H9 (cell line): Measurements from ENCODE around the gene FARSB. TPM values are rescaled to one million over a fixed set of nuclear protein-coding genes. Genes with fewer than 3 reads are reported as not detected.

Experiments used
- DNase-seq: peaks from one replicate; pipeline ENCODE4 v3.0.0-alpha.2; 2017
- H2AFZ ChIP-seq: one replicate; pipeline ENCODE4 v1.6.1; 2013; ENCODE audit warnings: mild to moderate bottlenecking, low read length, control low read depth, moderate library complexity
- H2AK5ac ChIP-seq: 2 replicates; pipeline ENCODE4 v1.6.1; 2013; ENCODE audit warnings: low read length, control low read depth, mixed read lengths; ENCODE audit not compliant: insufficient read length
- H2BK120ac ChIP-seq: one replicate; pipeline ENCODE4 v1.6.1; 2013; ENCODE audit warnings: low read depth, mild to moderate bottlenecking, low read length, control low read depth, inconsistent platforms; ENCODE audit not compliant: poor library complexity, severe bottlenecking
- H2BK12ac ChIP-seq: 2 replicates; pipeline ENCODE4 v1.6.1; 2013; ENCODE audit warnings: low read length, control low read depth, mixed read lengths, low read depth; ENCODE audit not compliant: insufficient read length
- H2BK15ac ChIP-seq: 2 replicates; pipeline ENCODE4 v1.6.1; 2013; ENCODE audit warnings: low read depth, low read length, control low read depth
- H2BK20ac ChIP-seq: one replicate; pipeline ENCODE4 v1.6.1; 2013; ENCODE audit warnings: low read depth, mild to moderate bottlenecking, low read length, control low read depth, inconsistent platforms; ENCODE audit not compliant: poor library complexity, severe bottlenecking
- H2BK5ac ChIP-seq: 2 replicates; pipeline ENCODE4 v1.6.1; 2013; ENCODE audit warnings: low read length, control low read depth, mixed read lengths; ENCODE audit not compliant: insufficient read length
- H3K14ac ChIP-seq: 2 replicates; pipeline ENCODE4 v1.6.1; 2013; ENCODE audit warnings: low read length, control low read depth; ENCODE audit not compliant: insufficient read depth
- H3K18ac ChIP-seq: 2 replicates; pipeline ENCODE4 v1.6.1; 2013; ENCODE audit warnings: low read depth, mild to moderate bottlenecking, mixed read lengths, low read length, control low read depth; ENCODE audit not compliant: insufficient read length
- H3K23ac ChIP-seq: 2 replicates; pipeline ENCODE4 v1.6.1; 2013; ENCODE audit warnings: low read length, control low read depth, mixed read lengths, low read depth; ENCODE audit not compliant: insufficient read length
- H3K23me2 ChIP-seq: 2 replicates; pipeline ENCODE4 v1.6.1; 2013; ENCODE audit warnings: low read depth, mild to moderate bottlenecking, mixed read lengths, low read length, control low read depth; ENCODE audit not compliant: insufficient read length, poor library complexity, severe bottlenecking
- H3K27ac ChIP-seq: 2 replicates; pipeline ENCODE4 v1.5.1; 2013; ENCODE audit warnings: low read length, control low read depth, mixed read lengths, low read depth; ENCODE audit not compliant: insufficient read length
- H3K27me3 ChIP-seq: 2 replicates; pipeline ENCODE4 v1.6.1; 2013; ENCODE audit warnings: low read length, control low read depth, inconsistent platforms; ENCODE audit not compliant: insufficient read depth
- H3K4ac ChIP-seq: 2 replicates; pipeline ENCODE4 v1.6.1; 2013; ENCODE audit warnings: low read depth, mild to moderate bottlenecking, control low read depth, inconsistent platforms, low read length, moderate library complexity
- H3K4me1 ChIP-seq: 2 replicates; pipeline ENCODE4 v1.6.1; 2013; ENCODE audit warnings: low read length, control low read depth, inconsistent platforms; ENCODE audit not compliant: insufficient read depth
- H3K4me2 ChIP-seq: 2 replicates; pipeline ENCODE4 v1.6.1; 2013; ENCODE audit warnings: low read length, control low read depth, mixed read lengths; ENCODE audit not compliant: insufficient read length, insufficient read depth
- H3K56ac ChIP-seq: 2 replicates; pipeline ENCODE4 v1.6.1; 2013; ENCODE audit warnings: low read depth, mild to moderate bottlenecking, mixed read lengths, low read length, control low read depth; ENCODE audit not compliant: insufficient read length
- H3K79me1 ChIP-seq: 2 replicates; pipeline ENCODE4 v1.6.1; 2013; ENCODE audit warnings: low read depth, mild to moderate bottlenecking, moderate library complexity, low read length, control low read depth, inconsistent platforms; ENCODE audit not compliant: insufficient read depth, poor library complexity, severe bottlenecking
- H3K79me2 ChIP-seq: 2 replicates; pipeline ENCODE4 v1.6.1; 2013; ENCODE audit warnings: low read length, control low read depth, inconsistent platforms; ENCODE audit not compliant: insufficient read depth
- H3K9ac ChIP-seq: 2 replicates; pipeline ENCODE4 v1.6.1; 2013; ENCODE audit warnings: low read length, control low read depth, mixed read lengths; ENCODE audit not compliant: insufficient read length; ENCODE audit errors: extremely low read depth
- H3K9me3 ChIP-seq: one replicate; pipeline ENCODE4 v1.6.1; 2013; ENCODE audit warnings: low read depth, low read length, inconsistent platforms; ENCODE audit not compliant: control insufficient read depth
- H3T11ph ChIP-seq: one replicate; pipeline ENCODE4 v1.6.1; 2013; ENCODE audit warnings: mild to moderate bottlenecking, low read length, control low read depth, inconsistent platforms
- H4K20me1 ChIP-seq: one replicate; pipeline ENCODE4 v1.6.1; 2013; ENCODE audit not compliant: control insufficient read depth, insufficient read length, insufficient read depth
- H4K5ac ChIP-seq: 2 replicates; pipeline ENCODE4 v1.6.1; 2013; ENCODE audit warnings: low read depth, mild to moderate bottlenecking, mixed read lengths, low read length, control low read depth; ENCODE audit not compliant: insufficient read length
- H4K8ac ChIP-seq: replicated peaks from 2 replicates; pipeline ENCODE4 v1.6.1; 2013; ENCODE audit warnings: low read length, control low read depth, mixed read lengths, low read depth; ENCODE audit not compliant: insufficient read length
- H4K91ac ChIP-seq: 2 replicates; pipeline ENCODE4 v1.6.1; 2013; ENCODE audit warnings: low read depth, mild to moderate bottlenecking, moderate library complexity, mixed read lengths, low read length, control low read depth; ENCODE audit not compliant: insufficient read length
- H3K27ac Mint-ChIP-seq, 3 experiments: 2 replicates in 2 of 3; 3 replicates in 1 of 3; pipeline ENCODE4 v1.8.0; 2020 to 2021; ENCODE audit warnings: mixed read lengths in 3 of 3, mild to moderate bottlenecking in 1 of 3, moderate library complexity in 1 of 3
- H3K27me3 Mint-ChIP-seq: 2 replicates; pipeline ENCODE4 v1.8.0; 2021; ENCODE audit warnings: low read depth, mild to moderate bottlenecking, moderate library complexity, mixed read lengths
- H3K36me3 Mint-ChIP-seq, 3 experiments: 2 replicates in 2 of 3; 3 replicates in 1 of 3; pipeline ENCODE4 v1.8.0; 2020 to 2021; ENCODE audit warnings: low read depth in 3 of 3, mixed read lengths in 3 of 3; ENCODE audit not compliant: insufficient read depth in 1 of 3
- H3K4me1 Mint-ChIP-seq, 2 experiments: 2 replicates each; pipeline ENCODE4 v1.8.0; 2020; ENCODE audit warnings: mixed read lengths in 2 of 2
- H3K4me3 Mint-ChIP-seq, 2 experiments: 2 replicates in 1 of 2; 3 replicates in 1 of 2; pipeline ENCODE4 v1.8.0; 2020 to 2021; ENCODE audit warnings: mild to moderate bottlenecking in 2 of 2, mixed read lengths in 2 of 2, moderate library complexity in 1 of 2
- H3K9me3 Mint-ChIP-seq, 2 experiments: 2 replicates in 1 of 2; 3 replicates in 1 of 2; pipeline ENCODE4 v1.8.0; 2020; ENCODE audit warnings: mild to moderate bottlenecking in 2 of 2, mixed read lengths in 2 of 2, moderate library complexity in 1 of 2
- WGBS: extraction: QIAGEN DNeasy Blood & Tissue Kit; methylation state at CpG from one replicate; pipeline ENCODE4 v1.1.7; 2013; ENCODE audit warnings: missing lambda C conversion rate, low lambda C conversion rate, mixed read lengths; ENCODE audit not compliant: insufficient read length; ENCODE audit errors: extremely low coverage; 5-methylcytosine and 5-hydroxymethylcytosine counted together
- total RNA-seq: library from RNA; stranded (reverse); gene quantifications from 2 replicates; pipeline ENCODE4 v1.2.1, GENCODE V29; 2021
- TF ChIP-seq, protein P1 (sequence below): fragments of 200-600 bp; sonication (generic); conservative IDR thresholded peaks from 3 replicates; pipeline ENCODE4 v1.8.0; 2021; ENCODE audit warnings: antibody characterized with exemption, mild to moderate bottlenecking

The FARSB gene
- total RNA-seq, 1 experiment from 2014 or later, result 32.1 TPM

DNA sequence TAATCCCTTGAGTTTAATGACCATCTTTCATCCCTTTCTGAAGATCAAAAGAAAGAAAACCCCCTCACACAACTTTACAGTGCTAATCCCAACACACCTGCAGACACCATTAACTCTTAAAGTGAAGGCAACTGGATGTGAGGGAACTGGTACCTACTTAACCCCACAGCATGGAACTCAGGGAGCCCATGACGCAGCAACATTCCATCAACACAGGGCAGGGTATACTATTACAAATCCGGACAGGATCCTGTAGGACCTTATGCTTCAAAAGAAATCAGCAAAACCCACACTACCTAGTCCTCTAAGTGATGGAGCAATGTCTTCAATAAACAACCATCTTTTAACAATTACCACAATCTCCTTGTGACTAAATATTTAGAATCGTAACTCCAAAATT is 78.6 kb downstream of the FARSB start:
- no peak overlapping the region for H3K27ac Mint-ChIP-seq
- no peaks in the 10 kb centered on the region for H3K9me3 Mint-ChIP-seq
- Histone ChIP-seq H2BK12ac (no peak overlapping the region), H3K14ac (no peak overlapping the region), H3K27me3 (no peaks in the 10 kb centered on the region), H2AK5ac (no peak overlapping the region), H4K91ac (no peak overlapping the region), H2BK5ac (no peak overlapping the region), H4K5ac (no peak overlapping the region), H2BK15ac (no peak overlapping the region), H3K9ac (no peak overlapping the region), H3K9me3 (no peaks in the 10 kb centered on the region), H2BK20ac (no peak overlapping the region), H3K4me1 (no peaks in the 10 kb centered on the region), H3K79me1 (peaks cover 2% of the 10 kb centered on the region), H2BK120ac (no peak overlapping the region), H3K4me2 (no peak overlapping the region), H3K4ac (no peak overlapping the region), H4K20me1 (no peaks in the 10 kb centered on the region), H3T11ph (no peak overlapping the region), H3K23ac (no peak overlapping the region), H3K56ac (no peak overlapping the region), H4K8ac (no peak overlapping the region), H3K23me2 (no peaks in the 10 kb centered on the region), H3K18ac (no peak overlapping the region), H3K79me2 (no peaks in the 10 kb centered on the region; the same call in 1 of the 2 replicates), H2AFZ (no peak overlapping the region), H3K27ac (no peak overlapping the region)
- H3K27me3 Mint-ChIP-seq, result no peaks in the 10 kb centered on the region
- H3K4me1 Mint-ChIP-seq, result peaks cover 0 to 20% of the 10 kb centered on the region in 2 experiments
- H3K36me3 Mint-ChIP-seq, result peaks cover 0 to 8% (median 7%) of the 10 kb centered on the region in 3 experiments; a peak in 6 of 7 replicates
- no peak for DNase-seq
- no CpG with 5 or more reads among the region's 3 CpGs for WGBS
- TF ChIP-seq, protein P1, sequence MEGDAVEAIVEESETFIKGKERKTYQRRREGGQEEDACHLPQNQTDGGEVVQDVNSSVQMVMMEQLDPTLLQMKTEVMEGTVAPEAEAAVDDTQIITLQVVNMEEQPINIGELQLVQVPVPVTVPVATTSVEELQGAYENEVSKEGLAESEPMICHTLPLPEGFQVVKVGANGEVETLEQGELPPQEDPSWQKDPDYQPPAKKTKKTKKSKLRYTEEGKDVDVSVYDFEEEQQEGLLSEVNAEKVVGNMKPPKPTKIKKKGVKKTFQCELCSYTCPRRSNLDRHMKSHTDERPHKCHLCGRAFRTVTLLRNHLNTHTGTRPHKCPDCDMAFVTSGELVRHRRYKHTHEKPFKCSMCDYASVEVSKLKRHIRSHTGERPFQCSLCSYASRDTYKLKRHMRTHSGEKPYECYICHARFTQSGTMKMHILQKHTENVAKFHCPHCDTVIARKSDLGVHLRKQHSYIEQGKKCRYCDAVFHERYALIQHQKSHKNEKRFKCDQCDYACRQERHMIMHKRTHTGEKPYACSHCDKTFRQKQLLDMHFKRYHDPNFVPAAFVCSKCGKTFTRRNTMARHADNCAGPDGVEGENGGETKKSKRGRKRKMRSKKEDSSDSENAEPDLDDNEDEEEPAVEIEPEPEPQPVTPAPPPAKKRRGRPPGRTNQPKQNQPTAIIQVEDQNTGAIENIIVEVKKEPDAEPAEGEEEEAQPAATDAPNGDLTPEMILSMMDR, result no peak
- H3K4me3 Mint-ChIP-seq, result no peak overlapping the region
